Mononuclear cell (primary cell): Measurements from ENCODE around the gene CHST11. TPM values are rescaled to one million over a fixed set of nuclear protein-coding genes. Genes with fewer than 3 reads are reported as not detected.
"Not testable (repeated sequence)": the region's sequence is repeated elsewhere in the genome, so short reads cannot be mapped to it uniquely, and the experiment has no call there.

Experiments
- H3K27me3 ChIP-seq: 2 replicates; pipeline ENCODE4 v1.6.0; 2011; ENCODE audit warnings: low read length, control low read depth; ENCODE audit not compliant: insufficient read depth
- H3K4me1 ChIP-seq: 2 replicates; pipeline ENCODE4 v1.5.1; 2011; ENCODE audit warnings: mild to moderate bottlenecking, low read length, control low read depth; ENCODE audit not compliant: insufficient read depth
- H3K4me3 ChIP-seq: 2 replicates; pipeline ENCODE4 v1.5.1; 2011; ENCODE audit warnings: mild to moderate bottlenecking, low read length, moderate library complexity
- H3K9me3 ChIP-seq: 2 replicates; pipeline ENCODE4 v1.5.1; 2011; ENCODE audit warnings: low read depth, mild to moderate bottlenecking, control low read depth, low read length
- total RNA-seq: library from RNA; depleted of rRNA; stranded (reverse); fragments of >200 nt; gene quantifications from one replicate; pipeline ENCODE4 v1.2.3, GENCODE V29; 2012

CHST11 gene
- total RNA-seq, 1 donor, result 83.7 TPM

DNA sequence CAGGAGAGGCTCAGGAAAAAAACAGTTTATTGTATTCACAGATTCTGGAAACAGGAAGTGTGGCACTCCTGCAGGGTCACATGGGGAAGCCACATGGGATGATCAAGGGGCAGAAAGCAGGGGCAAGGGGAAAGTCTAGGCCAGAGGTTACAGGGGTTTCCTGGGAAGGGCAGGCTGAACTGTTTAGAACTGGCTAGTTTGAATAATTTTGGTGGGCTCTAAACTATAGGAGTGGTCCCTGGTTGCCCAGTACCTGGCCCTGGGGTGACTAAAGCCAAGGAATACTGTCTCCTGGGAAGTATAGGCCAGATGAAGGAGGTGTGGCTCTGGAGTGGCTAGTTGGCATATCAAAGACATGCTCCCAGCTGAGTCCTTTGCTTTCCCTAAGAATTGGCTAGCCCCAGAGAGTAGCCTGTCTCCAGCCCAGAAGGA lies 332.1 kb downstream of the CHST11 start:
- peaks cover 9% of the 10 kb centered on the region for H3K4me1 ChIP-seq
- no peaks in the 10 kb centered on the region for H3K27me3 ChIP-seq
- H3K4me3 ChIP-seq, result no peak overlapping the region
- no peaks in the 10 kb centered on the region for H3K9me3 ChIP-seq

DNA sequence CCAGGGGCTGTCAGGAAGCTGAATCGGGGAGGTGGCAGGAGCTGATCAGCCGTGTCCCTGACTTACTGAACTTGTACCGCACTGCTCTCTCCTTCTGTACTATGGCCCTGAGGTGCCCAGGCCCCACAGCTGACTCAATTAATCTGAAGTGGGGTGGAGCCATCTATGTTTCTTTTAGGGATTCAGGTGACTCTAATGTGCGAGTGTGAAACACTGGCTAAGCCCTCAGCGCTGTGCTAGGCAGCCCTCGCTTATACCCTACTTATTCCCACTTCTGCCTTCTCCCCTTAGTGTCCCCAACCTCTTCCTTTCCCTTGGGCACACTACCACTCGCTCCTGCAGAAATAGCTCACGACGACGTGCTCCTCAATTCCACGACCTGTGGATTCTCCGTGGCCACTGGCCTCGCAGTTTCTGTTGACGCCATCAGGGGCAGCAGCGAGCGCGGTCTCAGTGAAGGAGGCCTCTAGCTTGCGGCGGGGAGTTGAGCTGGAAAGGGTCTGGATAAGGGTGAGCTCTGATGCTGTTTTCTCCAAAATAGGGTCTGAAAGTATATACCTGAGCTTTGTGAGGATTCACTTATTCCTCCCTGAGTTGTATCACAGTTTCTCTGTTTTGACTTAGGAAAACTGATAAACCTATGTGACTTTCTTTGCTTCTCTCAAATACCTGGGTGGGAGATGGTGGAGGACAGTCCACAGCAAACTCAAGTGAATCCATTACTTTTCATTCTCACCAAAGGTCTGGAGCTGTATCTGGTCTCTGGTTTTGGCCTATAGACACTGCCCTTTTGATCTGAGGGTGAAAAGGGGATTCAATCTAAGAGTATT lies 333.8 kb downstream of the CHST11 start:
- H3K27me3 ChIP-seq, result no peaks in the 10 kb centered on the region
- no peaks in the 10 kb centered on the region for H3K9me3 ChIP-seq
- H3K4me3 ChIP-seq, result no peak overlapping the region
- H3K4me1 ChIP-seq, result peaks cover 9% of the 10 kb centered on the region

DNA sequence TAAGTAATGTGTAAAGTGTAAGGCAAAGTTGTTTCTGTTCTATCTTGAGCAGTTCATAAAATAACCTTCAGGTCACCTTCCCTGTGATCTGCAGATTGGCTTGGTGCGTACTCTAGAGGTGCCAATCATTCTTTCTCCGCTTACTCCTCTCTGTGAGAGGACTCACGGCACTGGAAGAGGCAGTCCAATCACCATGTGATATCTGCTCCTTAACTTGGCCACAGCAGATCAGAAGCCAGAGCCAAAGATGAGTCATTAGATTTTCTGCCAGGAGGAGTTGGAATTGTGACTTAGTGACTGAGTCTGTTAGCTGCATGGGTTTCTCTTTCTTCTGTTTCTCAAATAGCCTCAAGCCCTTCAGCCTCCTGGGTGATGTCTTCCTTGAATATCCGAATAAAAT lies 335.8 kb downstream of the CHST11 start:
- Histone ChIP-seq H3K27me3 (no peaks in the 10 kb centered on the region), H3K4me3 (no peak overlapping the region), H3K9me3 (no peaks in the 10 kb centered on the region), H3K4me1 (peaks cover 9% of the 10 kb centered on the region)

DNA sequence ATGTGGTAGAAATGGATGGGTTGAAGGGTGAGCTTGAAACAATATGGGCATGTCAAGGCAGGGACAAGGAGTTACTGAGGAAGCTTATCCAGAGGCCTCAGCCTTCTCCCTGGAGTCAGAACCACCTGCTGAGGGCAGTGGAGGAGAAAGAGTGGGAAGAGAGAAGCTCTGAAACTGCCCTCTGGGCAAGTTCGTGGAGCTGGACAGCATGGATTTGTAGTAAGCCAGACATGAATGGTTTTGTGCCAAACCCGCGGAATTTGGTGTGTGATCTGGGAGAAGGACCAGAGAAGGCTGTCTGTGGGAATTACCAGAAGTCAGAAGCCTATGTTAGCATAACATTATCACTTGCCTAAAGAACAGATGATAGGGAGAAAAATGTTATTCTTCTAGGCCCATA lies 336.5 kb downstream of the CHST11 start:
- no peak overlapping the region for H3K4me3 ChIP-seq
- H3K9me3 ChIP-seq, result no peaks in the 10 kb centered on the region
- H3K4me1 ChIP-seq, result peaks cover 9% of the 10 kb centered on the region
- no peaks in the 10 kb centered on the region for H3K27me3 ChIP-seq

DNA sequence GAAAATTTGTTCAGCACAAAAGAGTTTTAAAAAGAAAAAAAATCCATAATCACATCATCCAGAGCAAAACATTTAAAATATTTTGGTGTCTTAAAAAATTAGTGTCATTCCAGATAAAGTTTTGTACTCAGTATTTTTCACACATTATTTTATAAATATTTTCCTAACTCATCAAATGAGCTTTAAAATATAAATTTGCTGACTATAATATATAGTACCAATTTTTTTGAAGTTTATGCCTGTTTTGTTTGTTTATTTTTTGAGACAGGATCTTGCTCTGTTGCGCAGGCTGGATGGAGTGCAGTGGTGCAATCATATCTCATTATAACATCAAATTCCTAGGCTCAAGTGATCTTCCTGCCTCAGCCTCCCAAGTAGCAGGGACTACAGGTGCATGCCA lies 337.2 kb downstream of the CHST11 start:
- Histone ChIP-seq H3K4me1 (peaks cover 5% of the 10 kb centered on the region), H3K4me3 (no peak overlapping the region), H3K27me3 (no peaks in the 10 kb centered on the region), H3K9me3 (no peaks in the 10 kb centered on the region)

DNA sequence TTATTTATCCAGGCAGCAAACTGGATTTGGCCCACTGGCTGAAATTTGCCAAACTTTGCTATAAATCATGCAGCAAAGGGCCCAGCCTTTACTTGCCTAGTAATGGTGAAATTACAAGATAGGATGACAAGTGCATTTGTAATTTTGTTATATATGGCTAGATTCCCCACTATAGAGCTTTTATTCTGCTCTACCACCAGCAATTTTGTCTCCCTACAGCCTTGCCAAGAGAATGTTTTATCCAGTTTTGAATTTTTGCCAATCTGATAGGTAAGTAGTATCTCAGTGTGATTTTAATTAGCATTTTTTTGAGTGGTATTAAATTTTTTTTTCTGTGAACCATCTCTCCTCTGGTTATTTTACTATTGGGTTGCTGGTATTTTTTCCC lies 339.7 kb downstream of the CHST11 start:
- H3K9me3 ChIP-seq, result no peaks in the 10 kb centered on the region
- H3K4me1 ChIP-seq, result no peaks in the 10 kb centered on the region
- H3K27me3 ChIP-seq, result no peaks in the 10 kb centered on the region
- no peak overlapping the region for H3K4me3 ChIP-seq

DNA sequence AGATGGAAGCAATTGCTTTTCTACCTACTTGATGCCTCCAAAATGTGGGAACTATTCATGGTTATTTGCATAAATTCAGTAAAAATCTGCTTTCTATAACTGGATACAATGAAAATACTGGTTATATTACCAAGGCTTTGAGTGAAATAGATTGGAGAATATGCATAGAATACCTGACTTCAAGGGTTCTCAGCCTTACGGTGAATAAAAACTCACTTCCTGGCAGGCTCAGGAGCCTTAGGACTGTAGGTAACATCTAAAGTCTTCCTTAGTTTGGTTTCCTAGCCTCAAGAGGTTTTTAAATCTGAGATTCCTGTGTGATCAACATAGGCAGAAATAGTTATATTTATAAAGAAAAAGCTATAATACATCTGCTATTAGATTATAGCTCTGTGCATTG lies 342.7 kb downstream of the CHST11 start:
- H3K9me3 ChIP-seq, result no peaks in the 10 kb centered on the region
- no peak overlapping the region for H3K4me3 ChIP-seq
- no peaks in the 10 kb centered on the region for H3K4me1 ChIP-seq
- H3K27me3 ChIP-seq, result no peaks in the 10 kb centered on the region

DNA sequence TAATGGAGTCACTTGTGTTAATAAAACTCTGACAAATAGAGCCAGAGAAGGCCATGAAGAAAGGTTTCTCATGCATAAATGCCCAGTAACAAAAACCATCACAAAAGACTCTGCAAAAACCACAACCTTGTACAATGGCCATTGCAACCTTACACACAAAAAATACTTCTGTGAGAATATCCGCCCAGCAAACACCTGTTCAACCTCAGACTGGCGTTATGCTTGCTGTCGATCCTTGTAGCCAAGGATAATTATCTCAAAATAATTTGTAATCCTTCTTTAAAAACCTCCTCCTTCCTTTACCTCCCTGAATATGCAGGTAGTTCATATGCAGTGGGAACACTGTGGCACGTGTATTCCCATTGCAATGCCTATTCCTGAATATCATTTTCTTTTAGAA lies 344.3 kb downstream of the CHST11 start:
- Histone ChIP-seq H3K9me3 (no peaks in the 10 kb centered on the region), H3K4me3 (no peak overlapping the region), H3K4me1 (no peaks in the 10 kb centered on the region), H3K27me3 (no peaks in the 10 kb centered on the region)

DNA sequence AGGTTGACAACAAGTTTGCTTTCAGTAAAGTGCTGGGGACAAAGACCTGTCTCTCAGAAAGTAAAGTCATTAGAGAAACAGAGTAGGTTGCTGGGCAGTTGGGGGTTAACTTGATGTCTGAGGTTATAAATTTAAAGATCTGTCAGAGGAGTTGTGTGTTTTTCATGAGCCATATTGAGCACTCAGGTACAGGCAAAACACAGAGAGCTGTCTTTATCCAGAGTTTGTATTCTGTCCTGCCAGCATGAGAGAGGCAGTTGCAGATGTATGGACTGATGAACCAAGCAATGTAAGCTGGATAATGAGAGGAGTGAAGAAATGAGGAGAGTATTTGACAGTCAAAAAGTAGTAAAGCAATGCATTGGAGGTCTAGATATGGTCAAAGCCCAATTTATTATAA lies 344.7 kb downstream of the CHST11 start:
- Histone ChIP-seq H3K4me1 (no peaks in the 10 kb centered on the region), H3K27me3 (no peaks in the 10 kb centered on the region), H3K4me3 (no peak overlapping the region), H3K9me3 (no peaks in the 10 kb centered on the region)

DNA sequence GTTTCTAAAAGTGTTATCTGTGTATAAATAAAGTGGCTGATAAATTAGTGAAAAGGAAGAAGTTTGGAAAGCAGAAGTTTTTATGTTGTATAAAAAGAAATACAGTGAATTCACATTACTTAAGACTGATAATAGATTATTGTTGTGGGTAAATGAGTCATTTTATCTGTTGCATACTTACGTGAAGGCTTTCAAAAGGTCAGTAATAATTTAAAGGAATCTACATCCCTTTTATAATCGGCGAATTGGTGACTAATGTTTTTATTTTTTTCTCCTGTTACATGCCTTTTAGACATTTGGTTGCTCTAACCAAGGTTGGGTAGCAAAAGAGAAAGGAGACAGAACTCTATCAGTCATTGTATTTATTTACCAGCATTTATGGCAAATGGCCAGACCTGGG lies 345.5 kb downstream of the CHST11 start:
- H3K4me1 ChIP-seq, result no peaks in the 10 kb centered on the region
- H3K4me3 ChIP-seq, result no peak overlapping the region
- H3K27me3 ChIP-seq, result no peaks in the 10 kb centered on the region
- no peaks in the 10 kb centered on the region for H3K9me3 ChIP-seq

DNA sequence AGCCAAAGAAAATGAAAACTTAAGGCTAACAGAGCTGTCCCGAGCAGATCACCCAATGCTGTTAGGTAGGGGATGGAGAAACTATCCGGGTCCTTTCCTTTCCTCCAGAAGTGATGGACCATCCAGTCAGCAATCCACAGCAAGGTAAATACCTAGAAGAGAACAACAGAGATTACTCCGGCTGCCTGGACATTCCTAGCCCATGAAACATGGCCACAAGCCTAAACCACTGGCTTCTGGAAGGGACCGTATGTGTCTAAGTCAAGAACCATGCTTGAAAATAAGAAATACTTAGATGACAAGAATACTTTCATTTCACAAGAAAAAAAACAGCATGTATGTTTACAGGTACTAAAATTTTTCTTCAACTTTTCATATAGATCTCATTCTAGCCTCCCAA lies 348.4 kb downstream of the CHST11 start:
- no peaks in the 10 kb centered on the region for H3K9me3 ChIP-seq
- peaks cover 5% of the 10 kb centered on the region for H3K4me1 ChIP-seq
- H3K27me3 ChIP-seq, result no peaks in the 10 kb centered on the region
- H3K4me3 ChIP-seq, result no peak overlapping the region

DNA sequence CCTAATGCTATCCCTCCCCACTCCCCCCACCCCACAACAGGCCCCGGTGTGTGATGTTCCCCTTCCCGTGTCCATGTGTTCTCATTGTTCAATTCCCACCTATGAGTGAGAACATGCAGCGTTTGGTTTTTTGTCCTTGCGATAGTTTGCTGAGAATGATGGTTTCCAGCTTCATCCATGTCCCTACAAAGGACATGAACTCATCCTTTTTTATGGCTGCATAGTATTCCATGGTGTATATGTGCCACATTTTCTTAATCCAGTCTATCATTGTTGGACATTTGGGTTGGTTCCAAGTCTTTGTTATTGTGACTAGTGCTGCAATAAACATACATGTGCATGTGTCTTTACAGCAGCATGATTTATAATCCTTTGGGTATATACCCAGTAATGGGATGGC lies 349.4 kb downstream of the CHST11 start:
- not testable (repeated sequence) for H3K27me3 ChIP-seq, H3K4me3 ChIP-seq, H3K4me1 ChIP-seq, H3K9me3 ChIP-seq

DNA sequence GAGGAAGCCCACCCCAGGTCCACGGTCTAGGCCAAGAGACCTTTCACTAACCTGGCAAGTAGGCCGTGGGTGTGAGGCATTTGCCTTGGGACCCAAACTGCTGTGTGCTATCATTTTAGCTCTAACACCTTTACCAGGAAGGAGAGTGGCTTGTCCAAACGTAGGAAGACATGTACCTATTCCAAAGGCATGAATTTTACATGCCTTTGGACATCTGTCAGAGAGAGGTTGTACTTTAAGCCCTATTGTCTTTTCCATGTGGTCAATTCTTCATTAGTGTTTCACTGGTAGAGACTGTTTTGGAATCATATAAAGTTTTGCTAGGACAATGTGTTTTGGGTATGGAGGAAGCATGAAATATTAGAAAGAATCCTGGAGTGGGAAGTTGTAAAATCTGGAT lies 352.5 kb downstream of the CHST11 start:
- Histone ChIP-seq H3K4me3 (no peak overlapping the region), H3K27me3 (no peaks in the 10 kb centered on the region), H3K4me1 (peaks cover 5% of the 10 kb centered on the region), H3K9me3 (no peaks in the 10 kb centered on the region)

DNA sequence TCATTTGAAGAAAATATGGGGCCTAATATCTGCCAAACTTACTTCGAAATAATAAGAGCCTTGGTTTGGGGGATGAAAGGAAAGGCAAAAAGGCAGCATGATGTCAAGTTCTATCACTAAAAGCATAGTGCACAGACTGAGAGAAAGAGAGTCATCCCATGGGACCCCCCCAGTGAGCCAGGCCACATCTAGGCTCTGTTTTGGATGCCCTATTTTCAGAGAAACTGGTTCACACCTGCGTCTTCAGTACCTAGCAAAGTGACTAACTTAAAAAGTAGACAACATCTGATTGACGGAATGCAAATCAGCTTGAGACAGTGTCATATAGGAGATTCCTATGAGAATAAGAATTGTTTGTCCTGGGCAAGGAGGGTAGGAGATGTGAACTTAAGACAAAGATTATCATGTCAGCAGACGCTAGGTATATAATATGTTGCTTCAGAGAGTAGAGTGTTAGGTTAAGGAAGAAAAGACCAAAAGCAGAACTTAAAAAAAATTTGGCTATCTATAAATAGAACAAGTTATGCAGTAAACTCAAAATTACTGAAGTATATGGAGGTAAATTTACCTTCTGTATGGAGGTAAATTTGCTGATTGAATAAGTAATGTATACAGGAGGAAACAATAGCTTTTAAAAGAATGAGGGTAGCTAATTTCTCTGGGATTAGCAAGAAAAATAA lies 353.1 kb downstream of the CHST11 start:
- Histone ChIP-seq H3K4me1 (peaks cover 5% of the 10 kb centered on the region), H3K4me3 (no peak overlapping the region), H3K9me3 (no peaks in the 10 kb centered on the region), H3K27me3 (no peaks in the 10 kb centered on the region)
